ENCODE data around the gene SYNGR2. TPM values are rescaled to one million over a fixed set of nuclear protein-coding genes. Genes with fewer than 3 reads are reported as not detected.

The SYNGR2 gene
- total and polyA plus RNA-seq, 2 of the 8 experiments (the other 6 are each of a cell fraction or from before 2014, with no cell fraction given), result 50.0 to 139 TPM

DNA sequence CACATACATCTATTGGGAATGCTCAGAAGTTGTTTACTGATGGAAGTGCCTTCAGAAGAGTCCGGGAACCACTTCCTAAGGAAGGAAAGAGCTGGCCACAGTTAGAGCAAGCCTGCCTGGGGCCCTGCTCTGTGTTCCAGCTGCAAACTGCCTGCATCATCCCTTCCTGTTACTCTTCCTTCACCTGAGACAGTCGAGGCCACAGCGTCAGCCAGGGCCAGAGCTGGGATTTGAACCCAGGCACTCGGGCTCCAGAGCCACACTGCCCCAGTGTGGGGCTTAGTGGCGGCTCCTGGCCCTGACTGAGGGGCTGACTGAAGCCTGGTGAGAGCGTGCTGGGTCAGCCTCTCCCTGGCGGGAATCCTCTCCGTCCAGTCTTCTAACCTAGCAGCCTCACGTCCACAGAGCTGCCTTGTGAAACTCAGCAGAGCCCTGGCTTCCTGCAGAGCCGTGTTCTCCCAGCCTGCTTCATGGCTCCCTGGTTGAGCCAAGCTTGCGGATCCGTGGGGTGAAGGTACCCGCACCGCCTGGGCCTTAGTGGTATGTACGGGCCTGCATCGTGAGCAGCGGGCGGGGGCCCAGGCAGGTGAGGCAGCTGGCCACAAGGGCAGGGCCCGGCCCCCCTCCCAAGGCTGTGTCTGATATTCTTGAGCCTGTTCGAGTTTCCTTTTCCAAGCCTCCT is 26.8 kb upstream of the SYNGR2 start (continued):
- no peak for TF ChIP-seq ZNF274 (IDR thresholded peaks at IDR 0.05; ENCODE audit: borderline replicate concordance, extremely low read depth, low read length)
- TF ChIP-seq HDAC2 (IDR thresholded peaks at IDR 0.05; ENCODE audit: borderline replicate concordance in 1 of 2, low read depth in 2 of 2, low read length in 2 of 2), result no peak

All from H1 (cell line).